HT1080 (cell line): ENCODE measurements around the gene NGFR. TPM values are rescaled to one million over a fixed set of nuclear protein-coding genes. Genes with fewer than 3 reads are reported as not detected.
"Not testable (repeated sequence)": the region's sequence is repeated elsewhere in the genome, so short reads cannot be mapped to it uniquely, and the experiment has no call there.

ENCODE experiments used
- DNase-seq: peaks from one replicate; pipeline ENCODE4 v3.0.0-alpha.2; 2015; ENCODE audit warnings: low read depth
- total RNA-seq: library from RNA; depleted of rRNA; stranded (reverse); fragments of >200 nt; shearing (Covaris generic); gene quantifications from 2 replicates; pipeline ENCODE4 v1.2.3, GENCODE V29; 2014

The NGFR gene
- total RNA-seq, 1 experiment from 2014 or later = 9.2 TPM

- DNase-seq = no peak
Observed at GRCh38 chr17:49545007-49545660, 50.0 kb downstream of the NGFR start.

DNA sequence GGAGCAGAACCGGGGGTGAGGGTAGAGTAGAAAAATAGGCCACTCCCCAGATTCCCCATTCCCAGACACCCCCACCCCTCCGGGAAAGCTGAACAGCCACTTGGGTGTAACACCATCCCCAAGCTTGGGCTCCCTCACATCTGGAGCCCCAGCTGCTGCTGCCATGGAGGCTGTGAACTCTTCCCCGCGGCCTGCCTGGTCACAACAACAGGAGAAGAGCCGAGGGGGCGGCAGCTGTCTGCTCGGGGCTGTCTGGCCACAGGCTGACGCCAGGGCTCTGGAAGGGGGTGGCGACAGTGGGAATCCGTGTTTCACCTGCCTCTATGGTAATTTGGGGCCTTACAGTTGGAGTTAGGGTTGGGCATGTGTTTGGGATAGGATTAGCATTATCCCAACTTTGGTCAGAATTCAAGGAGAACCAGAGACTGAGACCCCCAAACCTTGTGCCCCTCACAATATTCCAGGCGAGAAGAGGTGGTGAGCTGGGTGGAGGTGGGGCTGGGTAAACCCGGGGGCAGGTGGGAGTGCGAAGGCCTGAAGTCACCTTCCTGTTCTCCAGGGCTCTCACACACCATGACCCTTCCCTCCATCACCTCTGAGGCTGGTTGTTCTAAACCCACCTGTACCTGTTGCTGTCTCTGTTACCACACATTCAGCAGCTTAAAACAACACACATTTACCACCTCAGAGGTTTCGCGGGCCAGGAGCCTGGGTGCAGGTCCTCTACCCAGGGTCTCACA, 50.9 kb downstream of the NGFR start:
- DNase-seq = no peak

DNA sequence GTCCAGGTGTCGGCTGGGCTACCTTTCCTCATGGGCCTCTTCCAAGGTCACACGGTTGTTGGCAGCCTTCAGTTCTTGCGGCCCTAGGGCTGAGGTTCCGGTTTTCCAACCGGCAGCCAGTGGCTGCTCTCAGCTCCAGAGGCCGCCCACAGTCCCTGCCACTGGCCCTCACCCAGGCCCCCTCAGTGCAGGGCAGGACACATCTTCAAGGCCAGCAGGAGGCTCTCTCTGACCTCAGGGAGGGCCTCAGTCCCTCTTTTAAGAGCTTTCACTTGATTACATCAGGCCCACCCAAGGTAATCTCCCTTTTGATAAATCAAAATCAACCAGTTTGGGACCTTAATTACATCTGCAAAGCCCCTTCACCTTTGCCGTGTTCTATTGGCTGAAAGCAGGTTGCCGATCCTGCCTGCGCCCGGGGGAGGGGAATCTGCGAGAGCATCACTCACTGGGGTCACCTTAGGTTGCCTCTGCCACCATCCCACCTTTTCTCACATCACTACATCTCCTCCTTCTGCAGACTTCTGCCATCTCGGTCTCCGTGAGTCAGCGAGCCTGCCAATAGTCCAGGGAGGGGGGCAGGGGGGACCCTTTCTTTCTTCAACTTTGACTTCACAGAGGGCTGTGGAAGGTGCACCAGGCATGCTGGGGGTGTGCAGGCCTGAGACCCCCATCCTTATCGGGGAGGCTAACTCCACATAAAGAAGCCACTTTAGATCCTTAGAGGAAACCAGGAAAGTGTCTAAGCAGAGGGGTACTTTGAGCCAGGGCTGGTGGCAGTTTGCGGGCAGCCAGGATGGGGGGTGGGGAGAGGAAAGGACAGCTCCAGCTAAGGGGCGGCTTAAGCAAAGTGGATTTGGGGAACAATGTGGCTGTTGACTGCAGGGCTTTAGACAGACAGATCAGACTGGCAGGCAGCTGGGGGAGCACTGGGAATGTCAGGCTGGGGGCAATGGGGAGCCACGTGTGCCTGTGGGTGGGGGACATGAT, 51.7 kb downstream of the NGFR start:
- no peak for DNase-seq

DNA sequence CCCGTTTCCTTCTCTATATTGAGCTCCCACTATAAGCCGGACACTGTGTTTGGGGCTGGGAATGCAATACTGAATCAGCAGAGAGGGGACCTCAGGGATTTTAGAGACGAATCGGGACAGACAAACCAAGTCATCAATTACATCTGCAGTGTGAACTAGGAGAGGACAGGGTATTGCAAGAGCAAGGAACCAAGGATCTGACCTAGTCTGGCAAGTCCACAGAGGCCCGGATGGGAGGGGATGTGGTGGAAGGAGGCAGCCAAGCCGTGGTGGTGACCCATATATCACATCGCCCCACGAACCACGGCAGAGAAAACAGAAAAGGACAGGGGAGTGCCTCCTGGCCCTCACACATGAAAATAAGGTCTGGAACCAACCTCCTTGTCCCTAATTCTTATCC, 52.5 kb downstream of the NGFR start:
- no peak for DNase-seq

DNA sequence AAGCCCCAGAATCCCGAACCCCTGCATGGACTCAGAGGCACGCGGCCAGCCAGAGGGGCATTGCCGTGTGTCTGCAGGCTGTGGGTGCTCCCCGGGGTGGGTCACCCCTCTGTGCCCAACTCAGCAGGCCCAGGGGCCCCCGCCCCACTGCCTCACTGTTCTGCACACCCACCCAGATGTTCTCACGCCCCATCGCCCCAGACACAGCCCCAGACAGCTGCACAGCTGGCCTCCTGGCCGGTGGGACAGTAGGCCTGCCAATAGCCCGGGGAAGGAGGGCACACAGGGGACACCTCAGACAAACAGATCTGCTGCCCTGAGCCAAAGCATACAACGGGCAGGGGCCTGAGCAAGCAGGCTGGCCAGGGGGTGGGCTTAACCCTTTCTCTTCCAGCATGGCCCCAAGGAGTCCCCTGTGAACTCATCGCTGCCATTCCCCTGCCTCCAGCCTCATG, 53.0 kb downstream of the NGFR start:
- no peak for DNase-seq

GRCh38 chr17:49548506-49549310, 53.6 kb downstream of the NGFR start:
- peak; percentile 43 for DNase-seq

DNA sequence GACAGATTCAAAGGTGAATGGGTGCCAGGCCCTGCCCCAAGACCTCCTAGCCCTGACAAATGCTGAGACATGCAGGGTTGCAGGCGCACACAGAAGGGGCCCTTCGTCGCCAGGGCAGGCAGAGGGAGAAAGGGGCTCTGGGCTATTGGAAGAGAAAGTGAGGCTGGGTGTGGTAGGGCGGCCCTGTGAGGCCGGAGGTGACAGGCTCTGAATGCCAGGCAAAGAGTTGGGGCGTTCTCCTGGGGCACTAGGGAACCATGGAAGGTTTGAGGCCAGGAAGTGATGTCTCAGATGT, 54.2 kb downstream of the NGFR start:
- no peak for DNase-seq

- DNase-seq = no peak
Observed at GRCh38 chr17:49549691-49550678, 54.9 kb downstream of the NGFR start.

DNA sequence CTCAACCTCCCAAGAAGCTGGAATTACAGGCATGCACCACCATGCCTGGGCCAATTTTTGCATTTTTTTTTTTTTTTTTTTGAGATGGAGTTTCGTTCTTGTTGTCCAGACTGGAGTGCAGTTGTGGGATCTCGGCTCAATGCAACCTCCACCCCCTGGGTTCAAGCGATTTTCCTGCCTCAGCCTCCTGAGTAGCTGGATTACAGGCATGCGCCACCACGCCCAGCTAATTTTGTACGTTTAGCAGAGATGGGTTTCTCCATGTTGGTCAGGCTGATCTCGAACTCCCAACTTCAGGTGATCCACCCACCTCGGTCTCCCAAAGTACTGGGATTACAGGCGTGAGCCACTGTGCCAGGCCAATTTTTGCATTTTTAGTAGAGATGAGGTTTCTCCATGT, 55.7 kb downstream of the NGFR start:
- not testable (repeated sequence) for DNase-seq

DNA sequence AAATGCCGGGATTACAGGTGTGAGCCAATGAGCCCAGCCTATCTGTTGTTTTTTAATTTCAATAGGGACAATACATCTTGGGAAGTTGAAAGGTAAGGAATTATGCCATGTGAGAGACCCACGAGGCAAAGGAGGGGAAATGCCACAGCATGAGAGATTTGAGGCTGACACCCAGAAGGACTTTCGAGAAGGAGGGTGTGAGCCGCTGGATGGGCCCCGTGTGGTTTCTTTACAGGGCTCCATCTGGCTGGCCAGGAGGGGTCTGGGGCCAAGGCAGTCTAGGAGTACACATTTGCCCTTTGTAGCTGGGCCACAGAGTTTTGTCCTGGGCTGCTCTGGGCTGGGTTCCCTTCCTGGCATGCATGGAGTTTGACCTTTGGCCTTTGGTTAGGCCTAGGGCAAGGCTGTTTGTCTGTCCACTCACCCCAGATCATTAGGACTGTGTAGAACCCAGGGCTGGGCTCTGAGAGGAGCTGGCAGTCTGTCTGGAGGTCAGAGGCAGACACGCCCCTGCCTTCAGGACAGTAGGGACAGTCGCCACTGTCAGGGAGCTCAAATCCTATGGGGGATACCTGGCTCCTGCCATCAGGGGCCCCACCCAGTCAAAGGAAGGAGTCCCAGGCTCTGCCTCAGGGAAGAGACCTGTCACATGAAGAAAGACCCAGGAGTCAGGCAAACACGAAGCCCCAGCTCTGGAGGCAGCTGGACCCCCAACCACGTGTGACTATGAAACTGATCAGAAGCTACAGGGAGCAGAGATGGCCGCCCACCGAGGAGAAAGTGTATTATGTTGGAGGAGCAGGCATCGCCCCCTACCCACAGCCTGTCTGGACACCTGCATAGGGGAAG, 56.4 kb downstream of the NGFR start:
- no peak for DNase-seq

GRCh38 chr17:49552070-49552751, 57.1 kb downstream of the NGFR start:
- DNase-seq = peak; percentile 36

GRCh38 chr17:49553676-49554335, 58.7 kb downstream of the NGFR start:
- DNase-seq = no peak

GRCh38 chr17:49554694-49555494, 59.8 kb downstream of the NGFR start:
- no peak for DNase-seq

- DNase-seq = no peak
Observed at GRCh38 chr17:49555495-49556222, 60.6 kb downstream of the NGFR start.

DNA sequence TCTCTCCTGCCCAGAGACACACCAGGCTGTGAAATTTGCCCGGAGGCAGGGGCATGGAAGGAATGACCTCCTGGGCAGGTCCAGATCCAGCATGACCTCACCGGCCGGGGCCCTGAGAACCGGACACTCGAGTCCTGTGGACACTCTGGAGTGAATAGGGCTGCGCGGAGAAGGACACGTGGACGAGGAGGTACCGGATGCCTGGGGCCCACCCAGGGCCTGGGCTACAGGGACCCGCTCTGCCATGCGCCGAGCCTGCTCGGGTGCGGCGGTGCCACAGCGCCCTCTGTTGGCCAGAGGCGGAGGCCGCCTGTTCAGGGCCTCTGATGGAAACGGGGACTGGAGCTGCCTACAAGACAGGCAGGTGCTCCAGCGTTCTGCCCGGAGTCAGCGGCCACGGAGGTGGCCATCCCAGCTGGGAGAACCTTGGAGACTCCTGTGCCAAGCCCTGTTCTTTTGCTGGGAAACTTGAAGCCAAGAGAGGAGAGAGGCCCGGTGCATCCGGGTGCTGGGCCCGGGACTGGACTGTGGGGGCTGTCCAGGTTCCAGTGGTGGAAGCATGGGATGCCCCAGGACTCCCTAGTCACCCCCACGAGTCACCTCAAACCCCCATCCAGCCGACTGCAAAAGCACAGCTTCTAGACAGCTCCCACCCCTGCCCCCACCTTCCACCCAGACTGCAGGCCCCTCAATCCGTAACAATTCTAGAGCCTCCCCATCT, 61.3 kb downstream of the NGFR start:
- peak; percentile 75 for DNase-seq
